Uterus (tissue), 2 donors: Measurements from ENCODE around the gene SLC4A11.

Source experiments
- POLR2A ChIP-seq, 2 donors: fragments of 450-650 bp; IDR thresholded peaks; one replicate each; pipeline ENCODE4 v1.6.1; 2016; ENCODE audit warnings: antibody characterized with exemption in 2 of 2, mild to moderate bottlenecking in 1 of 2, moderate library complexity in 1 of 2
- TF ChIP-seq, protein P1 (sequence below), 4 experiments: fragments of 200-600 bp in 2 of 4; fragments of 450-650 bp in 2 of 4; sonication (generic) in 2 of 4; IDR thresholded peaks; one replicate each; pipeline ENCODE4 v1.5.1; 2016 to 2019; ENCODE audit warnings: antibody characterized with exemption in 4 of 4, mild to moderate bottlenecking in 2 of 4, moderate library complexity in 1 of 4

DNA sequence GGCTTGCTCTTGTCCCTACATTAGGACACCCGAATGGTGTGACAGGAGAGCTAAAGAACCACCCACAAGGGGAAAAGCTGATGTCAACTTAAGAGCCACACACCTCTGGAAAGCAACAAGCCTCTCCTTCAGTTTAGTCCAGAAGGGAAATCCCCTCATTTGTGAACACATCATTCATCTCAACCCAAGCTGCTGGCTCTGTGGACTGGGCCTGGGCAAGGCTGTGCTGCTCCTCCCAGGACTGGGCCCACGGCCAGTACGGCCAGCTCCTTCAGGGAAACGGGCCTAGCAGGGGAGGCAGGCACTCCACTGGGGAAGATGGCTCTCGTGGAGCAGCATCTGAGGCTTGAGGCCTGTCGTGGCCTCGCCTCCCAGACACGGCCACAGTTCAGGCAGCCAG, 12.8 kb upstream of the SLC4A11 start:
- no peak for TF ChIP-seq POLR2A (IDR thresholded peaks at IDR 0.05)
- TF ChIP-seq, protein P1, sequence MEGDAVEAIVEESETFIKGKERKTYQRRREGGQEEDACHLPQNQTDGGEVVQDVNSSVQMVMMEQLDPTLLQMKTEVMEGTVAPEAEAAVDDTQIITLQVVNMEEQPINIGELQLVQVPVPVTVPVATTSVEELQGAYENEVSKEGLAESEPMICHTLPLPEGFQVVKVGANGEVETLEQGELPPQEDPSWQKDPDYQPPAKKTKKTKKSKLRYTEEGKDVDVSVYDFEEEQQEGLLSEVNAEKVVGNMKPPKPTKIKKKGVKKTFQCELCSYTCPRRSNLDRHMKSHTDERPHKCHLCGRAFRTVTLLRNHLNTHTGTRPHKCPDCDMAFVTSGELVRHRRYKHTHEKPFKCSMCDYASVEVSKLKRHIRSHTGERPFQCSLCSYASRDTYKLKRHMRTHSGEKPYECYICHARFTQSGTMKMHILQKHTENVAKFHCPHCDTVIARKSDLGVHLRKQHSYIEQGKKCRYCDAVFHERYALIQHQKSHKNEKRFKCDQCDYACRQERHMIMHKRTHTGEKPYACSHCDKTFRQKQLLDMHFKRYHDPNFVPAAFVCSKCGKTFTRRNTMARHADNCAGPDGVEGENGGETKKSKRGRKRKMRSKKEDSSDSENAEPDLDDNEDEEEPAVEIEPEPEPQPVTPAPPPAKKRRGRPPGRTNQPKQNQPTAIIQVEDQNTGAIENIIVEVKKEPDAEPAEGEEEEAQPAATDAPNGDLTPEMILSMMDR (IDR thresholded peaks at IDR 0.05) = no peak
